Endothelial cell of umbilical vein (primary cell): Measurements from ENCODE around the gene SLC17A2. TPM values are rescaled to one million over a fixed set of nuclear protein-coding genes. Genes with fewer than 3 reads are reported as not detected.

Experiments used
- BruUV-seq: library from RNA; stranded (reverse); fragments of 400-500 nt; replicated peaks from 2 replicates; lab custom pipeline; 2021; lab: Mats Ljungman, UMichigan
- CTCF ChIA-PET: fragments of 300-600, 350-600 bp; sonication (Branson Sonifier 250); formaldehyde crosslinking; loops from one replicate; lab custom pipeline; 2021; ENCODE audit warnings: antibody characterized with exemption, inconsistent platforms; lab: Charles Lee
- POLR2A ChIA-PET: fragments of 300-600, 350-600 bp; sonication (Branson Sonifier 250); formaldehyde crosslinking; loops from one replicate; lab custom pipeline; 2021; ENCODE audit warnings: antibody characterized with exemption, inconsistent platforms; lab: Charles Lee
- DNase-seq: peaks from one replicate; pipeline ENCODE4 v3.0.0-alpha.2; 2011; ENCODE audit warnings: low read depth, low spot score
- FAIRE-seq: peaks from 2 replicates; lab custom pipeline; 2011; peaks lifted over from hg19 to GRCh38; lab: Jason Lieb, UNC
- H2AFZ ChIP-seq: 2 replicates; pipeline ENCODE4 v1.6.0; 2012; ENCODE audit warnings: low read depth, low read length, control low read depth, inconsistent platforms
- H3K27ac ChIP-seq: 2 replicates; pipeline ENCODE4 v1.5.1; 2011; ENCODE audit warnings: low read depth, mild to moderate bottlenecking, control low read depth, low read length, moderate library complexity; ENCODE audit not compliant: insufficient read depth
- H3K27me3 ChIP-seq, 2 experiments: 2 replicates each; pipeline versions ENCODE4 v1.6.0 to v1.6.1; 2011; ENCODE audit warnings: low read length in 2 of 2, mixed read lengths in 1 of 2; ENCODE audit not compliant: control insufficient read depth in 2 of 2, insufficient read depth in 2 of 2
- H3K36me3 ChIP-seq, 2 experiments: 2 replicates in 1 of 2; 3 replicates in 1 of 2; pipeline ENCODE4 v1.5.1; 2011; ENCODE audit warnings: low read length in 2 of 2, mild to moderate bottlenecking in 1 of 2, moderate library complexity in 1 of 2; ENCODE audit not compliant: control insufficient read depth in 2 of 2, insufficient read depth in 2 of 2; ENCODE audit errors: extremely low read depth in 1 of 2
- H3K4me1 ChIP-seq: 3 replicates; pipeline ENCODE4 v1.5.1; 2011; ENCODE audit warnings: mild to moderate bottlenecking, low read length; ENCODE audit not compliant: control insufficient read depth, insufficient read depth; ENCODE audit errors: extremely low read depth
- H3K4me2 ChIP-seq: 2 replicates; pipeline ENCODE4 v1.6.1; 2011; ENCODE audit warnings: low read length, control low read depth, mixed read lengths; ENCODE audit not compliant: insufficient read depth
- H3K4me3 ChIP-seq, 3 experiments: fragments of 200-600 bp in 1 of 3; sonication (generic), shearing (Covaris generic) in 1 of 3; replicated peaks in 1 of 3; 2 replicates each; pipeline ENCODE4 v1.5.1; 2011 to 2016; ENCODE audit warnings: control low read depth in 3 of 3, low read length in 3 of 3, mild to moderate bottlenecking in 2 of 3, inconsistent platforms in 1 of 3, low read depth in 1 of 3, moderate library complexity in 1 of 3; ENCODE audit not compliant: insufficient read depth in 1 of 3
- H3K79me2 ChIP-seq: 2 replicates; pipeline ENCODE4 v1.6.0; 2012; ENCODE audit warnings: low read length, inconsistent platforms; ENCODE audit not compliant: control insufficient read depth, insufficient read depth
- H3K9ac ChIP-seq: replicated peaks from 2 replicates; pipeline ENCODE3; 2011; ENCODE audit warnings: low read length, control low read depth; ENCODE audit not compliant: insufficient read depth; ENCODE audit errors: extremely low read depth
- H3K9me1 ChIP-seq: replicated peaks from 3 replicates; pipeline ENCODE4 v1.6.0; 2011; ENCODE audit warnings: mild to moderate bottlenecking, low read length; ENCODE audit not compliant: control insufficient read depth, insufficient read depth; ENCODE audit errors: extremely low read depth
- H3K9me3 ChIP-seq: replicated peaks from 2 replicates; pipeline ENCODE4 v1.5.1; 2012; ENCODE audit warnings: low read length, inconsistent platforms; ENCODE audit not compliant: control insufficient read depth, insufficient read depth
- H4K20me1 ChIP-seq: replicated peaks from 2 replicates; pipeline ENCODE3; 2011; ENCODE audit warnings: mild to moderate bottlenecking, low read length; ENCODE audit not compliant: control insufficient read depth, insufficient read depth; ENCODE audit errors: extremely low read depth
- EZH2 ChIP-seq: IDR thresholded peaks from 2 replicates; pipeline ENCODE4 v1.6.1; 2012; ENCODE audit warnings: borderline replicate concordance, low read depth, mild to moderate bottlenecking, moderate library complexity, low read length, inconsistent platforms; ENCODE audit not compliant: severe bottlenecking
- FOS ChIP-seq: IDR thresholded peaks from 2 replicates; pipeline ENCODE4 v1.6.1; 2011; ENCODE audit warnings: mild to moderate bottlenecking, low read length, moderate library complexity, borderline replicate concordance; ENCODE audit not compliant: insufficient read depth
- GATA2 ChIP-seq: IDR thresholded peaks from 2 replicates; pipeline ENCODE4 v1.7.0; 2011; ENCODE audit warnings: low read depth, mild to moderate bottlenecking, moderate library complexity, mixed read lengths, low read length; ENCODE audit not compliant: insufficient read length, insufficient read depth
- JUN ChIP-seq: IDR thresholded peaks from 2 replicates; pipeline ENCODE4 v1.6.1; 2011; ENCODE audit warnings: borderline replicate concordance, low read depth; ENCODE audit not compliant: insufficient read length, insufficient read depth
- MYC ChIP-seq: IDR thresholded peaks from one replicate; pipeline ENCODE4 v1.6.1; 2011; ENCODE audit warnings: mild to moderate bottlenecking, low read depth, low read length
- POLR2A ChIP-seq: IDR thresholded peaks from 2 replicates; pipeline ENCODE4 v1.6.1; 2012; ENCODE audit warnings: low read depth, mild to moderate bottlenecking, control low read depth, low read length
- POLR2AphosphoS5 ChIP-seq: IDR thresholded peaks from 2 replicates; pipeline ENCODE4 v1.6.1; 2012; ENCODE audit warnings: low read depth, mild to moderate bottlenecking, control low read depth, low read length, moderate library complexity; ENCODE audit not compliant: insufficient read depth
- dilution Hi-C: fragments of 300-500 bp; cut with MboI; formaldehyde crosslinking; loops from one replicate; pipeline ENCODE4 v1.15.0; 2019; ENCODE audit warnings: low sequenced_read_pairs; ENCODE audit not compliant: extremely low pct_ligation_motif_present
- intact Hi-C: fragments of 100-400 bp; cut with micrococcal nuclease; formaldehyde crosslinking; loops from one replicate; pipeline ENCODE4 v1.10.0; 2022
- polyA plus RNA-seq, 4 experiments: library from polyadenylated mRNA; depleted of rRNA in 3 of 4; stranded (reverse) in 3 of 4; unstranded in 1 of 4; fragments of >200 nt; gene quantifications; 2 replicates each; pipeline versions ENCODE4 v1.2.1 to v1.2.3, GENCODE V29; 2011 to 2012; ENCODE audit warnings: missing spikeins in 1 of 4
- total RNA-seq: library from RNA; stranded (reverse); gene quantifications from 2 replicates; pipeline ENCODE4 v1.2.3, GENCODE V29; 2021
- TF ChIP-seq, protein P1 (sequence below): IDR thresholded peaks from 2 replicates; pipeline ENCODE4 v1.6.1; 2011; ENCODE audit not compliant: insufficient read depth, insufficient read length
- TF ChIP-seq, protein P2 (sequence below), 2 donors: IDR thresholded peaks; 1 replicate in 1 of 2; 2 replicates in 1 of 2; pipeline ENCODE4 v1.5.1; 2011; ENCODE audit warnings: low read length in 2 of 2, mild to moderate bottlenecking in 2 of 2, moderate library complexity in 2 of 2, control low read depth in 1 of 2, inconsistent platforms in 1 of 2, low read depth in 1 of 2; ENCODE audit not compliant: insufficient read depth in 1 of 2; ENCODE audit errors: extremely low read depth in 1 of 2

Gene SLC17A2
- total and polyA plus RNA-seq, 2 donors (not counting 3 experiments of a cell fraction or from before 2014, with no cell fraction given) = not detected

- TF ChIP-seq MYC = no peak
- H3K36me3 ChIP-seq = no peaks in the 10 kb centered on the region
- H2AFZ ChIP-seq = no peak overlapping the region
- no peak overlapping the region for H3K27ac ChIP-seq
- intact Hi-C loops = no loop called here
- ChIA-PET POLR2A (interaction anchor here (0.6 kb wide), 1 partner anchor 109 kb away, joined by 3 read pairs; no protein-coding TSS in a partner anchor), CTCF (interaction anchor here (0.9 to 1.5 kb wide), 5 partner anchors 11 to 239 kb away, joined by 3 to 4 read pairs (median 4); no protein-coding TSS in a partner anchor)
- H3K4me3 ChIP-seq = no peak overlapping the region
- dilution Hi-C loops = no loop called here
- peaks cover 0 to 2% of the 10 kb centered on the region in 2 experiments for H3K27me3 ChIP-seq
- no TSS peak for BruUV-seq
- H3K9me3 ChIP-seq = no peaks in the 10 kb centered on the region
- no peak for FAIRE-seq
- no peak overlapping the region for H3K4me2 ChIP-seq
- H3K79me2 ChIP-seq = no peaks in the 10 kb centered on the region
- DNase-seq = peak; percentile 31
- no peaks in the 10 kb centered on the region for H3K4me1 ChIP-seq
- no peaks in the 10 kb centered on the region for H3K9me1 ChIP-seq
- no peak overlapping the region for H3K9ac ChIP-seq
- no peaks in the 10 kb centered on the region for H4K20me1 ChIP-seq
Observed at GRCh38 chr6:25925876-25926275, 4.6 kb downstream of the SLC17A2 start.

GRCh38 chr6:25922301-25922700, 8.2 kb downstream of the SLC17A2 start:
- dilution Hi-C loops (no loop called here), intact Hi-C loops (no loop called here)
- Histone ChIP-seq H3K9me1 (no peaks in the 10 kb centered on the region), H2AFZ (no peak overlapping the region), H4K20me1 (no peaks in the 10 kb centered on the region), H3K4me2 (no peak overlapping the region), H3K79me2 (no peaks in the 10 kb centered on the region), H3K36me3 (no peaks in the 10 kb centered on the region), H3K9ac (no peak overlapping the region), H3K4me3 (no peak overlapping the region), H3K4me1 (no peaks in the 10 kb centered on the region), H3K9me3 (no peaks in the 10 kb centered on the region), H3K27ac (no peak overlapping the region), H3K27me3 (peaks cover 0 to 2% of the 10 kb centered on the region in 2 experiments)
- BruUV-seq = no TSS peak
- DNase-seq (no peak), FAIRE-seq (no peak)
- CTCF ChIA-PET = no interaction called here
- POLR2A ChIA-PET = no interaction called here
- TF ChIP-seq, protein P1, sequence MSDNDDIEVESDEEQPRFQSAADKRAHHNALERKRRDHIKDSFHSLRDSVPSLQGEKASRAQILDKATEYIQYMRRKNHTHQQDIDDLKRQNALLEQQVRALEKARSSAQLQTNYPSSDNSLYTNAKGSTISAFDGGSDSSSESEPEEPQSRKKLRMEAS = no peak
- no peak for TF ChIP-seq POLR2A
- TF ChIP-seq POLR2AphosphoS5 = no peak
- TF ChIP-seq, protein P2, sequence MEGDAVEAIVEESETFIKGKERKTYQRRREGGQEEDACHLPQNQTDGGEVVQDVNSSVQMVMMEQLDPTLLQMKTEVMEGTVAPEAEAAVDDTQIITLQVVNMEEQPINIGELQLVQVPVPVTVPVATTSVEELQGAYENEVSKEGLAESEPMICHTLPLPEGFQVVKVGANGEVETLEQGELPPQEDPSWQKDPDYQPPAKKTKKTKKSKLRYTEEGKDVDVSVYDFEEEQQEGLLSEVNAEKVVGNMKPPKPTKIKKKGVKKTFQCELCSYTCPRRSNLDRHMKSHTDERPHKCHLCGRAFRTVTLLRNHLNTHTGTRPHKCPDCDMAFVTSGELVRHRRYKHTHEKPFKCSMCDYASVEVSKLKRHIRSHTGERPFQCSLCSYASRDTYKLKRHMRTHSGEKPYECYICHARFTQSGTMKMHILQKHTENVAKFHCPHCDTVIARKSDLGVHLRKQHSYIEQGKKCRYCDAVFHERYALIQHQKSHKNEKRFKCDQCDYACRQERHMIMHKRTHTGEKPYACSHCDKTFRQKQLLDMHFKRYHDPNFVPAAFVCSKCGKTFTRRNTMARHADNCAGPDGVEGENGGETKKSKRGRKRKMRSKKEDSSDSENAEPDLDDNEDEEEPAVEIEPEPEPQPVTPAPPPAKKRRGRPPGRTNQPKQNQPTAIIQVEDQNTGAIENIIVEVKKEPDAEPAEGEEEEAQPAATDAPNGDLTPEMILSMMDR (IDR thresholded peaks at IDR 0.05; ENCODE audit: extremely low read depth in 1 of 2, insufficient read depth in 1 of 2, low read depth in 1 of 2, low read length in 2 of 2) = no peak
- no peak for TF ChIP-seq MYC
- no peak for TF ChIP-seq GATA2
- TF ChIP-seq JUN = no peak
- TF ChIP-seq FOS = no peak
- TF ChIP-seq EZH2 = no peak
